Hematopoietic multipotent progenitor cell treated with erythropoietin and hydrocortisone succinate and interleukin-3 and kit ligand, for 4 days (in vitro differentiated cells): ENCODE measurements around the gene POLA1.
A peak's percentile ranks its signal among the peaks of the same experiment; 100 is the strongest.

ENCODE experiments used
- DNase-seq: peaks from one replicate; pipeline ENCODE4 v3.0.0-alpha.2; 2015

Gene POLA1

DNA sequence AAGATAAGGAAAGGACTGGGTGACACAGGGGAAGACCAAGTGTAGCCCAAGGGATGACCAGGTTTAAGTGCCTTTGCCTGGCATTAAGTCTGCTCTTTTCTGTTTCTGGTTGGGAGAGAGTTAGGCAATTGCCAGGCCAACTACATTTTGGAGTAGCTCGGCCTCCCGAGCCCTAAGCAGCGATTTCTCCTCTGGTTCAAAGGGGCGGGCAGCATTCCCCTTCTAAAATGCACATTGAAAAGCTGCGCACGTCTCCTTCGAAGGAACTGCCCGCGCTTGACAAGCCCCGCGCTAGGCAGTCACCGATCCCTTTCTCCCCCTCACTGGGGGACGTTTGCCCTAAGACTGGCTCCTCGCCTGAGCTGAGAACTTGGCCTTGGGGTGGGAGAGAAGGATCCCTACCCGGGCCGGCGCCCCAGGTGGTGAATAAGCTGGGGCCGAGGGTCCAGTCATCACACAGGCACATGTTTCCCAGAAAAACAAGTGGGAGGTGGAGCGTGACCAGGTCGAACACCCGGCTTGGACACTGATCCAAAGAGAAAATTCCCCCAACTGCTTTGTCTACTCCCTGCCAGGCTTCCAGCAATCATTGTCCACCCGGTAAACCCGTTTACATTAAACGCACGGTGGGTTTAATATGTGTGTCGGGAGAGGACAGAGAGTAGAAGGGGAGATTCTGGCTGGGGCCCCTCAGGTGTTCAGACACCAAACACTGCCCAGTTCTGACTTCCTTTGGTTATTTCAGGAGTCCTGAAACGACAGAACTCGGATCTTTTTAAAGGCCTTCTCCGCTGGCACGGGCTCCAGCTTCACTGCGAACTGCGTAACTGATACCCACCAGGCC is 318.1 kb downstream of the POLA1 start:
- no peak for DNase-seq

DNA sequence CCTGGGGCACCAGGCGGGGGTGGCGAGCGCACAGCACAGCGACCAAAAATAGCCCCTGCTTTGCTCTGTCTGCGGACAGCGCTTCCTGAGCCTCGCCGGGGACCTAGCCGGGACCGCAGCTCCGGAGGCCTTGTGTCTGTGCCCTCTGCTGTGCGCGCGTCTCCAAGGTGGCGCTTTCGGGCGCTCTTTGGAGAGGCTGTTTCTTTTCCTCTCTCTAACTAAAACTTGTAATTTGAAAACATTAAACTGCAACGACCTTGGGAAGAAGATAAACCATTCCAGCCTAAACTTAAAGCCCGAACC is 318.7 kb downstream of the POLA1 start:
- peak; percentile 45 for DNase-seq

DNA sequence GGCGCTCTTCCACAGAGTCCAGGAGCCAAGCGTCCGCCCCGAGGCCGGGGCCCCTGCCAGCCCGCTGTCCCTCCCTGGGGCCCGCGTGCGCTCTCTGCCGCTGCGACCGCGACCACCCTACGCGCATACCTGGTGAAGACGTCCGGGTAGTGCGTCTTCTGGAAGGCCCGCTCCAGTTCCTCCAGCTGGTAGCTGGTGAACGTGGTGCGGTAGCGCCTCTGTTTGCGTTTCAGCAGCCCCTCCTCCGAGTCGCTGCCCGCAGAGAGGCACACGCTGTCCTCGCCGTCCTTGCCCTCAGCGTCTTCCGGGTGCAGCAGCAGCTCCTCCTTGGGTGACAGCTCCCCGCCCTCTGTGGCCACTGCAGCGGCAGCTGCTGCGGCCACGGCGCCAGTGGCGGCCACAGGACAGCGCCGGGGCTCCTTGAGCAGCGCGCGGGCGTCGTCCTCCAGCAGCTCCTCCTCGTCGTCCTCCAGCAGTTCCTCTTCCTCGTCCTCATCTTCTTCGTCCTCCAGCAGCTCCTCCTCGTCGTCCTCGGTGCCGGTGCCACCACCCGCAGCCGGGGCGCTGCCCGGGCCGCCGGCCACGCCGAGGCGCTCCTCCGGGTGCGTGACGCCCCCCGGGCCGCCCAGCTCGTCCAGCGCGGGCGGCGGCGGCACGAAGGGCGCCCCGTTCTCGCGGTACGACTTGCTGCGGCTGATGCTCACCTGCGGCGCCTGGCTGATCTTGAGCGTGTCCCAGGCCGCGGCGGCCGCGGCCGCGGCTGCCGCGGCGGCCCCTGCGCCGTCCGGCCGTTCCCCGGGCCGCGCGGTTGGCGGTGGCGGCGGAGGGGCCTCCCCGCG is 319.3 kb downstream of the POLA1 start:
- no peak for DNase-seq

- no peak for DNase-seq
Observed at GRCh38 chrX:25013632-25014365, 320.1 kb downstream of the POLA1 start.

DNA sequence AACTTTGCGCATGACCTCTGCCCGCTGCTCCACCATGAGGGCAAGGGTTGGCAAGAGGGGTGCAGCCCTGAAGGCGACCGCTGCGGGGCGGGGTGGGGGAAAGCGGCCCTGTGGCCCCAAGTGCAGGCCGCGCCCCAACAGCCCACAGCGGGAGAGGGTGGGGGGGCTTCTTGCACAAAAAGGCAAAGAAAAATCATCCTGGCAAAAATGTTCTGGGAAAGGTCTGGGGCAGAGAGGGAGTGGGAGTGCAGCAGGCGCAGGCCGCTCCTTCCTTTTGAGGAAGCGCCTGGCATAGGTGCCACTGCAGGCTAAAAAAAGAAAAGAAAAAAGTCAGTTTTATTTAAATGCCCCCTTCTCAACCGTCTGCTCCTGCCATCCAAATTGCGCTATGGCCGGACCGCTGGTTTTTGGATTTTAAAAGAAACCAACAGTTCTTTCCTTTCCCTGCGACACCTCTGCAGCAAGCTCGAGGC is 320.7 kb downstream of the POLA1 start:
- no peak for DNase-seq

DNA sequence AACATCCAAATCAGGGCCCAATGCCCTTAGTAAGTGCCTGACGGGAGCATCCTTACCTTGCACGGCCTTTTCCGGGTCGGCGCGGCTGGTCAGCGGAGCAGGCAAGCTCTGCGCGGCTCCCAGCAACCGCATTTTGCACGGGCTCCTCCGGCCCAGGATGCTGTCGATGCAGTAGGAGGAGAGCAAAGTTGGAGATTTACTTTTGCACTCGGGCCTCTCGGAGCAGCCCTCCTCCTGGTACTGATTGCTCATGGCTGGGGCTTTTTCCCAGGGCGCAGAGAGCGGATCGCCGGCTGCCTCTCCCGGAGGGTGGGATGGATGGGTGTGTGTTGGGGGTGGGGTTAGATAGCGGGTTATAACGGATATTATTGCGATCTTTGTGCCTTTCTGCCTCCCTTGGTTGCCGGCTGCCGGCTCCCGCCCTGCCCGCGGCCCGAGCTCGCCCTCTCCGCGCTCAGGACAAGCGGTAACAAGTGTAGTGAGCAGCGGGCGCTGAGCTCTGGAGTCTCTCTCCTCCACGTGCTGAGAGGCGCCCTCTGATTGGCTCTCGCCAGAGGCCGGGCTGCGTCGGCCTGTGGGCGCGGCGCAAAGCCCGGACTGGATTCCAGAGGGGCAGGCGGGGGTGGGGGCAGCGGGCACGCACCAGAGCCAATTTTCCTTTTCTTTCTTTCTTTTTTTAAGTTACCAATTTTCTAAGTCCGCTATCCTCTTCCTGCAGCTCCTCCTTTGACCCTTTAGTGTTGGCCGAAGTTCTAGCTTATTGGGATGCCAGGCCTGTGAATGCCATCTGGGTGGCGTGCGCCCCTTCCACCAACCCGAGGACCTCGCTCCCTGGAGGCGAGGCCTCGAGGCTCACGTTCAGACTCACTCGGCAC is 322.0 kb downstream of the POLA1 start, which contains the start of gene ARX:
Gene ARX, minus strand, starts transcription at position 480 of the 875 bp plus-strand sequence. Its CDS starts 228 bp downstream, at position 252.
- peak; percentile 79 for DNase-seq

- DNase-seq: no peak
Observed at GRCh38 chrX:25016361-25016671, 322.6 kb downstream of the POLA1 start.

- DNase-seq: no peak
Observed at GRCh38 chrX:25016938-25017598, 323.4 kb downstream of the POLA1 start.

DNA sequence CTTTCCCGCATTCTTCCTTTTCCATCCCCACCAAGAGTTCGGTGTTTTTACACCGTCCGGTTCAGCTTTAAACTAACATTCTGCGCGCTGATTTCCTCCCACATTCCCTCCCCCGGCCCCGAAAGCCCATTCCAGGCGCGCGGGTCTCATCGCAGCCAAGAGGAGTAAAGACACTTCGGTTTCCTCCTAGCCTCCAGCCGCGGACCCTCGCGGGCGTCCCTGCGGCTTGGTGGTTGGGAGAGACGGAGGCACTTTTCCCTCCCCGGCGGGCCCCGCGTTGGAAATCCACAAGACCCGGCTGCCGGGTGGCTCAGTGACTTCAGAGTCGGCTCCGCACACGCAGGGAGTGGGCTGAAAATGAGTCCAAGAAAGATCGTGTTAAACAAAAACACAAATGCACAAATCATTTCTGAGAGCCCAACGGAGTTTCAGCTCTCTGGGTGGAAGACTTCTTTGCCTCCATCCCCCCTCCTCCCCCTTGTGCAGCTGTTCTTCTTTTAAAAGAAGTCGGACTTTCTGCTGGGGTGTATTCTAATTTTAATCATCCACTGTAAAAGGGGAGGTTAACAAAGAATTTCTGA is 324.0 kb downstream of the POLA1 start:
- DNase-seq: no peak

DNA sequence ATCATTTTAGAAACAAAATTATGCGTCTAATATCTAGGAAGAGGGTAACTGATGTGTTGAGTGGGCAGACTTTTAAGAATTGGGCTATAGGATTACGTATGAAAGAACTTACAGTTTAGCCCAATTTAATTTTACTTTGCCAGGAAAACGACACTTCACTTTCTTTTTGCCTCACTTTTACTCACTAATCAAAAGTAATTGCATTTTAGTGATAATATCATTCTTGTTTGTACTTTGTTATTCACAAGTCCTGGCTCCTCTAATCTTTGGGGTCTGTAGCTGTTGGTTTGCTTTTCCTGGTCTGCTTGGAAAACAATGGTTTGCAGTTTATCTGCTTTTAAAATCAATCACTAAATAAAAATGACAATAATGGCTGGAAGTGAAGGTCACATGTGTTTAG is 325.0 kb downstream of the POLA1 start:
- DNase-seq: no peak

- DNase-seq: no peak
Observed at GRCh38 chrX:25019707-25020390, 326.1 kb downstream of the POLA1 start.

DNA sequence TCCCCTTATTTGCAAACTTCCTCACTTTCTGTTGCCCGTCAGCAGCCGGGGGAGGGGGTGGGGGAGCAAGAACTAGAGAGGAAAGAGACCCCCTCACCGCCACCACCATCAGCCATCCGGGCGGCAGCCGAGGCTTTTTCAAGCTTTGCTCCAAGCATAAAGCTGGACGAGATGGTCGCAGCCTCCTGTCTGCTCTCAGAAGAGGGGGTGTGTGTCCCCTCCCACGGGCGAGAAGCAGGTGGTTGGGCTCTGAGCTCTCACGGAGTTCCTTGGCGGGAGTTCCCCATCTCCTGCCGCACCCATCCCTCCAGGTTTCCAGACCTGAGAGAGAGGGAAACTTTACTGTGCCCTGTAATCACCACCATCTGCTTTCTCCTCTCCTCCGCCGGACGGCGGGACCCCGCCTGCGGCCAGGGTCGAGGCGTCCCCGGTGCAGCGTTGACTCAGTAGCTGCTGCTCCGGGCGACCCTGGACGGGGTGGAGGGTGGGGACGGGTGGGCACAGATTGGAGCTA is 326.7 kb downstream of the POLA1 start:
- DNase-seq: no peak

GRCh38 chrX:25020905-25021449 is 327.3 kb downstream of the POLA1 start:
- DNase-seq: no peak

GRCh38 chrX:25022499-25023325 is 329.0 kb downstream of the POLA1 start:
- DNase-seq: no peak

DNA sequence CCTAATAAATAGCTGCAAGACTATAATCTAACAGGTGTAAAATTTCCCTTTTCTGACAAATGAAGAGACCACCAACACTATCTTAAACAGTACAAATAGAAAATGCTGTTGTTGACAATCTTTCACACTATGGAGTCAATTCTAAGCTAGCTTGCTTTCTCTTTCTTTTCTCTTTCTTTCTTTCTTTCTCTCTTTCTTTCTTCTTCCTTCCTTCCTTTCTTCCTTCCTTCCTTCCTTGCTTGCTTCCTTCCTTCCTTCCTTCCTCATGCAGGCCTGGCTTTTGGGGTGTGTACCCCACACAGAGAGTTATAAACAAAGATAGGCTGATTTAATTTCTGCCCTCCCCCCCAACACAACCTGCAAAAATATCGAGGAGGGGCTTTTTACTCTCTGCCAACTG is 330.2 kb downstream of the POLA1 start:
- DNase-seq: no peak

DNA sequence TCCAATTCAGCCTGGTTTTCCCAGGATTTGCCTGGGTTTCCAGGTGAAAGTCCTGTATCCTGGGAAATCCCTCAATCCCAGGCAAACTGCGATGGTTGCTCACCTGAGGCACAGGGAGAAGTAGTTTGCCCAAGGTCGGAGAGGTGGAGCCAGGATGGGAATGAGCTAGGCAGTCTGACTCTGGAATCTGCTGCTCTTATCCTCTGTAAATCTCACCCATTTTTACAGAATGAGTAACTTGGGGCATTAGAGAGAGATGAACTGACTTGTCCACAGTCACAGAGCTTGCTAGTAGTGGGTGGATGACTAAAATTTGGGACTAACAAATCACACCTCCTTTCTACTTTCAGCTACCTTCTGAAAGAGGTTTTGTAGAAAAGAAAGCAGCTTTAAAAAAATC is 331.9 kb downstream of the POLA1 start:
- DNase-seq: no peak

GRCh38 chrX:25026576-25026975 is 332.9 kb downstream of the POLA1 start:
- no peak for DNase-seq

GRCh38 chrX:25028726-25029125 is 335.0 kb downstream of the POLA1 start:
- DNase-seq: no peak

DNA sequence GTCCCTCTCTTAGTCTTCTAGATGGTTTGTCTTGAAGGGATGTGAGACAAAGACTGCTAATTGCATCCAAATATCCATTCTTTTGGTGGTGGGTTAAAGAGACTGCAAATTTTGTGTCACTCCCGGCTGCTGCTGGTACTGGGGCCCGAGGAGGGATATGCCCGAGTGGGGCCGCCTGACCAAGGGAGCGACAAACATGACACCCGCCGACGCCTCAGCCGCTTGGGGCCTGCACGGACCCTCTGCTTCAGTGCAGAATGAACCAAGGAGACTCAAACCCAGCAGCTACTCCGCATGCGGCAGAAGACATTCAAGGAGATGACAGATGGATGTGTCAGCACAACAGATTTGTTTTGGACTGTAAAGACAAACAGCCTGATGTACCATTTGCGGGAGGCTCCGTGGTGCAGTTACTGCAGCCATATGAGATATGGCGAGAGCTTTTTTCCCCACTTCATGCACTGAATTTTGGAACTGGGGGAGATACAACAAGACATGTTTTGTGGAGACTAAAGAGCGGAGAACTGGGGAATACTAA is 335.6 kb downstream of the POLA1 start:
- no peak for DNase-seq
